ENCODE results near the gene CCDC18.
"Not testable (repeated sequence)": the region's sequence is repeated elsewhere in the genome, so short reads cannot be mapped to it uniquely, and the experiment has no call there.

CCDC18 gene, protein sequence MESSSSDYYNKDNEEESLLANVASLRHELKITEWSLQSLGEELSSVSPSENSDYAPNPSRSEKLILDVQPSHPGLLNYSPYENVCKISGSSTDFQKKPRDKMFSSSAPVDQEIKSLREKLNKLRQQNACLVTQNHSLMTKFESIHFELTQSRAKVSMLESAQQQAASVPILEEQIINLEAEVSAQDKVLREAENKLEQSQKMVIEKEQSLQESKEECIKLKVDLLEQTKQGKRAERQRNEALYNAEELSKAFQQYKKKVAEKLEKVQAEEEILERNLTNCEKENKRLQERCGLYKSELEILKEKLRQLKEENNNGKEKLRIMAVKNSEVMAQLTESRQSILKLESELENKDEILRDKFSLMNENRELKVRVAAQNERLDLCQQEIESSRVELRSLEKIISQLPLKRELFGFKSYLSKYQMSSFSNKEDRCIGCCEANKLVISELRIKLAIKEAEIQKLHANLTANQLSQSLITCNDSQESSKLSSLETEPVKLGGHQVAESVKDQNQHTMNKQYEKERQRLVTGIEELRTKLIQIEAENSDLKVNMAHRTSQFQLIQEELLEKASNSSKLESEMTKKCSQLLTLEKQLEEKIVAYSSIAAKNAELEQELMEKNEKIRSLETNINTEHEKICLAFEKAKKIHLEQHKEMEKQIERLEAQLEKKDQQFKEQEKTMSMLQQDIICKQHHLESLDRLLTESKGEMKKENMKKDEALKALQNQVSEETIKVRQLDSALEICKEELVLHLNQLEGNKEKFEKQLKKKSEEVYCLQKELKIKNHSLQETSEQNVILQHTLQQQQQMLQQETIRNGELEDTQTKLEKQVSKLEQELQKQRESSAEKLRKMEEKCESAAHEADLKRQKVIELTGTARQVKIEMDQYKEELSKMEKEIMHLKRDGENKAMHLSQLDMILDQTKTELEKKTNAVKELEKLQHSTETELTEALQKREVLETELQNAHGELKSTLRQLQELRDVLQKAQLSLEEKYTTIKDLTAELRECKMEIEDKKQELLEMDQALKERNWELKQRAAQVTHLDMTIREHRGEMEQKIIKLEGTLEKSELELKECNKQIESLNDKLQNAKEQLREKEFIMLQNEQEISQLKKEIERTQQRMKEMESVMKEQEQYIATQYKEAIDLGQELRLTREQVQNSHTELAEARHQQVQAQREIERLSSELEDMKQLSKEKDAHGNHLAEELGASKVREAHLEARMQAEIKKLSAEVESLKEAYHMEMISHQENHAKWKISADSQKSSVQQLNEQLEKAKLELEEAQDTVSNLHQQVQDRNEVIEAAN (N-terminal part only)

DNA sequence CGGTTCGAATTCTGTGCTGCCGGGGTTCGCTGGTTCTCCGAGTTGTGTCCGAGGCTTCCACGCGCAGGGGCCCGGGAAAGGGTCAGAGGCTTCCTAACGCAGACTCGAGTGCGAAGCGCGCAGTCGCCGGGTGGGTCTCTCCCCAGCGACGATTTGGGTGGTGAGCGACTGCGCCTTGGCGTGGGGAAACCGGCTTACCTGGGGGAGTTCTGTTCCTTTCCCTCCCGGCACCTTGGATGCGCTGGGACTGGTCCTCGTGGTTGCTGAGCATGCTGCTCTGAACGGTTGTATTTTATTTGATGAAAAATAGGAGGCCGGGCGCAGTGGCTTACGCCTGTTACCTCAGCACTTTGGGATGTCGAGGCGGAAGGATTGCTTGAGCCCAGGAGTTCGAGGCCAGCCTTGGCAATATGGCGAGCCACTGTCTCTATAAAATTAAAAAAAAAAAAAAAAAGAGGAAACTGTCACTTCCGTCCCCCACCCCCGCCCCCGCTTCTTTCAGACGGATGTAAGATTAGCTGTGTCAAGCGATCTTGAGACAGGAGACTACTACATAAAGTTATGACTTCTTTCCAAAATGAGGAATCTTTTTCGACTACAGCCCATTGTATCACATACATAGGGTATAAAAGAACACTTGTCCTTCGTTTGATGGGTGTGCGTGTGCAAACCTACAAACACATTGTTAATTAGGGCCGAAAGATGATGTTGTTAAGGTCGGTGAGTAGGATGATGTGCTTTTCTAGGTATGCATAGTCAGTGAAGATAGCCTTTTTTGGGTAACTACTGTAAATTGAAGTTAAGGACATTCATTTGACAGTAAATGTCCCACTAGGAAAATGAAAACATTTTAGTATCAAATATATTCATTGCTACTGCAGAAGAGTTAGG is at the start of gene CCDC18:
CCDC18 (plus strand) TSS at position 2 of the 891 bp plus-strand sequence. CDS start 2,638 bp downstream, outside the sequence.
- DNase-seq: peak; percentile 70

DNA sequence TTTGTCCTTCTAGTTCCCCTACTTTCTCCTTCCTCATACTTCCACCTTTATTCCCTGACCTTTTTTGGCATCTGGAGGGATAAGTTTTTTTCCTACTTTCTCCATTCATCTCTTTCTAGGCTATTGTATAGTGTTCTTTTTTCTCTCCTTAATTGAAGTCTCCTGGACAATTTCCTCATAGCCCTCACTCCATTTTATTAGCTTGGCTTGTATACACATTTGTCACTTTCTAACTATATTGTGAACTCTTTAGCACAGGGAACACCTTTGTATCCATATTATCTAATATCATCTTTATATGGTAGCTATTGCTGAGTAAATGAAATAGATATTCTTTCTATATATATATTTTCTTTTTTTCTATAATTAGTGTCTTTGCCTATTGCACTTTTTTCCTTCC is 47.9 kb upstream of the CCDC18 start:
- no peak for DNase-seq

DNA sequence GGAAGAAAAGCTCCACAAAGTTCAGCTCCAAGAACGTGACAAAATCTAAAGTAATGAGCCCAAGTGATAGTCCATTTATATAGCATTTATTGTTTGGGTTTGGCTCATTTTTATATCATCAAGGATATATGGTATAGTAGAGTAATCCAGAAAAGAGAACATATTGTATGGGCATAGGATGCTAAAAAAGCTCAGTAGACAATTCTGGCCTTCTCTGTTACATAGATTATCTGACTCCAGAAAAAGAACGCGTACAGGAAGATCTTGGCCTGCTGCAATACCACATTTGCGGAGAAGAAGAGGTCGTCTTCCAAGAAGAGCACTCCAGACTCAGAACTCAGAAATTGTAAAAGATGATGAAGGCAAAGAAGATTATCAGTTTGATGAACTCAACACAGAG is 44.1 kb upstream of the CCDC18 start:
- DNase-seq: no peak

DNA sequence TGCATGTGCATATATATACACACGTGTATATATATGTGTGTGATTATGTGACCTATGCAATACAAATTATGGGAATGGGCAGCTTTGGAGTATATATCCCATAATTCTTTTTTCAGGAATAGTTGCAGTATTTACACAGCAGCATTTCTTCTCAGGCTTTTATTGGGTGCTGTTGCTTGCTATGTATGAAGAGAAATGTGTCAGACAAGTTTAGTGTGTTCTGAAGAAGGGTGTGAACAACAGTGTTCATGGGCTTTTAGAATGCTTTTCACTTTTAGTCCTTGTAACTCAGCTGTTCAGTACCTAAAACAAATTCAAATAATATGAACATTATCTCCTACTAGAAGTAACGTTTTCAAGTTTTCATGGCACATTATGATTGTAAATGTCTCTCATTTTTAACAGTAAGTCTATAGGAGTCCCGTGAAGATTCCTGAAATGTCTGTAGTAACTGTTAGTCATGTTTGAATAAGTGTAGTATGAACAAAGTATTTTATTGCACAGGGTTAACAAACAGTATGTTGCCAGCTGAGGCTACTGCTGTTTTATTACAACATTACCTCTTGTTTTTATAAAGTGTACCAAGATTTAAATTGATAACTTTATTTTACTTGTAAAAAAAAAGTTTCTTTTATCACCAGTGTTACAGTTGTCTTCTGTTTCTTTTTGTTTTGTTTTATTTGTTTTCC is 42.8 kb upstream of the CCDC18 start:
- no peak for DNase-seq

DNA sequence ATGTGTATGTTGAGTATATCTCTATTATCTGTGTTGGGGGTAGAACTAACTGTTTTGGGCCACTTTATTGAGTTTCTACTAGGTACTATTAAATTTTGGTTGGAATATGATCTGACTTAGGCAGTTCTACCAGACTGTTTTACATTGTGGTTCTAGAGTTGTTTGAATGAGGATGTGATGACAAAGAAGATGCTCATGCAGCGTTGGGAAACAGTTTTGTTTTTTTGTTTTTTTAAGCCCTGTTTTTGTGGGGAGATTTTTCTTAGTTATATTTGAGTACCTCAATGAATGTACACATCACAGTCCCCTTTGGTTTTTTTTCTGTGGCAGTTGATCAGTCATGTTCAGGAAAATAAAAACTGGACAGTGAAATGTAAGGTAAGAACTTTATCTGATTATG is 40.4 kb upstream of the CCDC18 start:
- DNase-seq: no peak

DNA sequence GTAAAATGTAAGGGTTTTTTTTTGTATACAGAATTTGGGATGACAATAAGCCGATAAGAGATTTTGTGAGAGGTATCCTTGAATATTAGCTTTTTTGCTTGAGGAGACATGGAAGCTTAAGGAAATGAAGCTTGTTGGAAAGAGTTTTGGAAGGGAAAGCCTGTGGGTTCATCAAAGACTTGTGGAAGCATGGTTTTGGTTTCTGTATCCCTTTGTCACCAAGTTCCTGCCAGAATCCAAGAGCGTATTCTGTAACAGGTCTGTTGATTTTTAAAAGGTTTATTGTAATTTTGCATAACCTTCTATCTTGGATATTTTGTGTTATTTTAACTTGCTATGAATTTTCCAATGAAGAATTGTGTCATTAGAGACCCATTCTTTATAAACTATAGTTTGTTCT is 38.4 kb upstream of the CCDC18 start:
- no peak for DNase-seq

DNA sequence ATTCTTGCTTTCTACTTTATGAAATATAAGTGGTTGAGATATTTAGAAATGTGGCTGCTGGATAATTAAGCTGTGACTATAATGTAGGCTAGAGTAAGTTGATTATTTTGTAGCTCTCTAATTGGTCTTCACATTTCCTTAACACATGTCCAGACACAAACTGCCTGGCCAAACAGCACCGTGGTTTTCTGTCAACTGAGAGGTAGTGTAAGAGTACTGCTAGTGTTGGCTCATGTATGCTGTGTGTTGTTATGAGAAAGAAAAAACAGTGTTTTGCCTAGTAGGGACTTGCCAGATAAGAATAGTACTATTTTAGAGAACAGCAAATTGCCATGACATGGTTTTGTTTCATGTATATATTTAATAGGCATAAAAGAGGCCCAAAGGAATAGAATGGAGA is 37.4 kb upstream of the CCDC18 start:
- no peak for DNase-seq

DNA sequence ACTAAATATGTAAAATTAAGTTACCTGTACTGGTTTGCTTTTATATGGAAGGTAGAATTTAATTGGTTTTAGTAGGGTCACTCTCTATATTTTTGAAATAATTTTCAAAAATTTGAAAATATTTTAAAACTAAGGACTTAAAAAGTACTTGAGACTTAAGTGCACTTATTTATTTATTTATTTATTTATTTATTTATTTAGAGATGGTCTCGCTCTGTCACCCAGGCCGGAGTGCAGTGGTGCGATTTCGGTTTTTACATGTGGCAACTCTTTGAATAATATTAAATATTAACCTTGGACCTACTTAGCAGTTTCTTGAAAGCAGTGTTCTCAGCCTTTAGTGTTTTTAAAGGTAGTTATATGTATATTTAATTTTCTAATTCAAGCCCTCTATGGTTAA is 36.8 kb upstream of the CCDC18 start:
- no peak for DNase-seq

DNA sequence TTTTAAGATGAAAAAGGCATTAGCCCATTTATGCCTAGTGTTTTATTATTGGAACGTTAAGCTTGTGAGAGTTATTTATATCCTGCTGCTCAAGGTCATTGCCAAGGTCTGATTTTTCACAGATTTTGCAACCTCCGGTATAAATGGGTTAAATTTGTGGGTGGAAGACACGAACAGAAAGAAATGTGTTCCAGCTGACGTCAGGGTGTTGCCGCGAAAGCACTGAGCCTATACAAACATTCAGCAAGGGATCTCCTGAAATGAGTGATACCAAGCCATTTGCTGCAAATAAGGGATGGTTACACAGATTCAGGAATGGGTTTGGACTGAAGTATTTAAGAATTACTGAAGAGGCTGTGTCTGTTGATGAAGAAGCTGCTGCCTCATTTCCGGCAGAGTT is 32.5 kb upstream of the CCDC18 start:
- DNase-seq: no peak

DNA sequence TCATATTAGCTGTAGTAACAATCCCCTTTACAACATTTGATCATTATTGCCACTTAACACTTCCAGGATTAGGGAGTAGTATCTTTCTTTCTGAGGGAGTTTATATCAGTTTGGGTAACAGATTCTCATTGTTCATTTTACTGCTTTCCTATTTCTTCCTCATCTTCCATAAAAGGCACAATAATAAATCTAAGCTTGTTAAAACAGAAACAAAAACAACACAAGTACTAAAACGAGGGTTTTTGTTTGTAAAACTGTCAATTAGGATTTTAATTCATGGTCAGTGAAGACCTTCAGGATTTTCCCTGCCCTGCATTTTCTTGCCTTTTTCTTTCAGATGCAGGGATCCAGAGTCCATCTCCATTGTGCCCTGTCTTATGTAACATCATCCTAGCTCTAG is 29.8 kb upstream of the CCDC18 start:
- DNase-seq: no peak

DNA sequence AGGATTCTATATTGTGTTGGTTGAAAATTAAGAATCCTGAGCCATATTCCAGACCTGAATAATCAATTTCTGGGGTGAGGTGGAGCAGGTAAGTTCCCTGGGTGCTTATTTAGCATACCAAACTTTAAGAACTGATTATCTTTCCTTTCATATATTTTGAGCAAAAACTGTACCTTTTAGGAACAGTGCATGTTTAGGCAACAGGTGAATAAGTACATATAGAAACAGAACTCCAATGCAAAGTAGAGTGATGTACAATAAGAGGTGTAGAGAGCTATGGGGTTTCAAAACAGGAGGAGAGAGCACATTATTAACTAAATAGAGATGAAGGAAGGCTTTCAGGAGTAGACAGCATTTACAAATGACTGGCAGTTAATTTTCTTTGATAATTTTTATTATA is 29.1 kb upstream of the CCDC18 start:
- no peak for DNase-seq

DNA sequence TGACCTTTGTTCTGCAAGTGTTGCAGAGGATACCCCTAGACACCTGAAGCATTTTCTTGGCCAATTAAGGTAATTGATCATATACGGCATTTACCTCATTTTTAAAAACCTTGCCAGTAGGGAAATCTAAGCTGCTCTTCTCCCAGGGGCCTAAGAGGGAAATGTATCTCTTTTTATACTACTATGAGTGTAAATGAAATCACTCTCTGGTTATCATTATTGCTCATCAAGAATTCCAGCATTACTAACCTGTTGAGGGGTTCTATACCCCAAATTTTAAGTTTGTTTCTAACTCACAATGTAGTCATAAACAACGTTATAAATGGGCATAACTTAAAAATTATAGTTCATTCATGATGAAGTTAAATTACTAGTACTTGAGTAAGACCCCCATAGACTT is 27.7 kb upstream of the CCDC18 start:
- DNase-seq: no peak

DNA sequence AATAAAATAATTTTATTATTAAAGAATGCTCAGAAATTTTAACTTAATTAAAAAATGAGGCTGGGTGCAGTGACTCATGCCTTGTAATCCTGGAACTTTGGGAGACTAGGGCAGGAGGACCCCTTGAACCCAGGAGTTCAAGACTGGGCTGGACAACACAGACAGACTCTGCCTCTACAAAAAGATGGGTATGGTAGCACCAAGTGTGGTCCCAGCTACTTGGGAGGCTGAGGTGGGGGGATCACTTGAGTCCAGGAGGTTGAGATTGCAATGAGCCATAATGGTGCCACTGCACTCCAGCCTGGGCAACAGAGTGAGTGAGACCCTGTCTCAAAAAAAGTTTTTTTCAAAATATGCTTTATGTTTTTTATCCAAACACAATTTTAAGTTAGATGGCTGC is 25.6 kb upstream of the CCDC18 start:
- DNase-seq: no peak

DNA sequence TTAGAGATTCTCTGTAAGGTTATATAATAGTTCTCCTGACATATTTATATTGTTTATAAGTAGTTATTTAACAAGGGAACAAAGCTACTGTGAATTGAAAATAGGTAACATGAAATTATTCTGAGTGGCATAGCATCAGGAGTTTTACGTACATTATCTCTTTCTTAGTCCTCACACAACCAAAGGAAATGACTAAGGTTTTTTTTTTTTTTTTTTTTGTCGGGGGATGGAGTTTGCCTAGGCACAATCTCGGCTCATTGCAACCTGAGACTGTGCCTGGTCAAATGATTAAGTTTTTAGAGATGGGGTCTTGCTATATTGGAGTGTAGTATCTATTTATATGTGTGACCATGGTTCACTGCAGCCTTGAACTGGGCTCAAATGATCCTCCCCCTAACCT is 25.2 kb upstream of the CCDC18 start:
- no peak for DNase-seq

DNA sequence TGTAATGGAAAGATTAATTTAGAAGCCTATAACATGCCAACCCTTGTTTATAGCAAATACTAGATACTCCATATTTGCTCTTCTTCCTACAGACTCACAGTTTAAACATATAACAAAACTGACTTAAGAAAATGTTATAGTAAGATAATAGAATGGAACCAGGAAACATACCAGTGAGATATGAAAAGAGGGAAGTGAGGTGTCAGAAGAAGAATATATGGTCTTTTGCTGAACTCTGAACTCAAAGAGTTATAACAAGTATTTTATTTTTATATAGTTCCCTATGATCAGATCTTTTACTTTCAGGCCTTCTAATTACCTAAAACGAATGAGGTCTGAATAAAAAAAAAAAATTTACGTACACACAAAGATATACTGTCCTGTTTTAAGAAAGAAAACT is 21.2 kb upstream of the CCDC18 start:
- peak; percentile 13 for DNase-seq

DNA sequence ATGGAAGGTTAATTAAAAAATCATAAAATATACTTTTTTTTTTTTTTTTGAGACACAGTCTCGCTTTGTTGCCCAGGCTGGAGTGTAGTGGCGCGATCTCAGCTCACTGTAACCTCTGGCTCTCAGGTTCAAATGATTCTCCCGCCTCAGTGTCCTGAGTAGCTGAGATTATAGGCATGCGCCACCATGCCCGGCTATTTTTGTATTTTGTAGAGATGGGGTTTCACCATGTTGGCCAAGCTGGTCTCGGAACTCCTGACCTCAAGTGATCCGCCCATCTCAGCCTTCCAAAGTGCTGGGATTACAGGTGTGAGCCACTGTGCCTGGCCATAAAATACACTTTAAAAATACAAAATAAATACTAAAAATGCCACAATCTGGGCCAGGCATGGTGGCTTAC is 17.2 kb upstream of the CCDC18 start:
- DNase-seq: not testable (repeated sequence)

DNA sequence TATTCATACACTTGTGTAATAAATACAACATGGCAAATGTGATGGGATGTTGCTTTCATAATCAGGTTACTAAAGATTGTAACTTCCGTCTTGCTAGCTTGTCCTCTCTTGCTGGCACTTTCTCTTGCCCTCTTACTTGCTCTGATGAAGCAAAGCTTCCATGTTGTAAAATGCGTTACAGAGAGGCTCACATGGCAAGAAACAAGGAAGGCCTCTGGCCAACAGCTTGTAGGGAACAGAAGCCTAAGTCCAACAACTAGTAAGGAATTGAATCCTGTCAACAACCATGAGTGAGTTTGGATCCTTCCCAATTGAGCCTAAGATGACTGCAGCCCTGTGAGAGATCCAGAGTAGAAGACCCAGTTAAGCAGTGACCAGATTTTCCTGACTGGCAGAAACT is 15.7 kb upstream of the CCDC18 start:
- no peak for DNase-seq

DNA sequence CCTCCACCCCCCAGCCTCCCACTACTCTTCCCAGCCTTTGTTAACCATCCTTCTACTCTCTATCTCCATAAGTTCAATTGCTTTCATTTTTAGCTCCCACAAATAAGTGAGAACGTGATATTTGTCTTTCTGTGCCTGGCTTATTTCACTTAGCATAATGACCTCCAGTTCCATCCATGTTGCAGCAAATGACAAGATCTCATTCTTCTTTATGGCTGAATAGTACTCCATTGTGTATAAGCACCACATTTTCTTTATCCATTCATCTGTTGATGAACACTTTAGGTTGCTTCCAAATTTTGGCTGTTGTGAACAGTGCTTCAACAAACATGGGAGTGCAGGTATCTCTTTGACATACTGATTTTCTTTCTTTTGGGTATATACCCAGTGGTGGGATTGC is 14.6 kb upstream of the CCDC18 start:
- DNase-seq: not testable (repeated sequence)

DNA sequence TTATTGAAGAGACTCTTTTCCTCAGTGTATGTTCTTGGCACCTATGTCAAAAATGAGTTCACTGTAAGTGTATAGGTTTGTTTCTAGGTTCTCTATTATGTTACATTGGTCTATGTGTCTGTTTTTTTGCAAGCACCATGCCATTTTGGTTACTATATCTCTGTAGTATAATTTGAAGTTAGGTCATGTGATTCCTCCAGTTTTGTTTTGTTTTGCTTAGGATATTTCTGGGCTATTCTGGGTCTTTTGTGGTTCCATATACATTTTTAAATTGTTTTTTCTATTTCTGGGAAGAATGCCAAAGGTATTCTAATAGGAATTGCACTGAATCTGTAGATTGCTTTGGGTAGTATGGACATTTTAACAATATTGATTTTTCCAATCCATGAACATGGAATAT is 13.5 kb upstream of the CCDC18 start:
- DNase-seq: no peak

DNA sequence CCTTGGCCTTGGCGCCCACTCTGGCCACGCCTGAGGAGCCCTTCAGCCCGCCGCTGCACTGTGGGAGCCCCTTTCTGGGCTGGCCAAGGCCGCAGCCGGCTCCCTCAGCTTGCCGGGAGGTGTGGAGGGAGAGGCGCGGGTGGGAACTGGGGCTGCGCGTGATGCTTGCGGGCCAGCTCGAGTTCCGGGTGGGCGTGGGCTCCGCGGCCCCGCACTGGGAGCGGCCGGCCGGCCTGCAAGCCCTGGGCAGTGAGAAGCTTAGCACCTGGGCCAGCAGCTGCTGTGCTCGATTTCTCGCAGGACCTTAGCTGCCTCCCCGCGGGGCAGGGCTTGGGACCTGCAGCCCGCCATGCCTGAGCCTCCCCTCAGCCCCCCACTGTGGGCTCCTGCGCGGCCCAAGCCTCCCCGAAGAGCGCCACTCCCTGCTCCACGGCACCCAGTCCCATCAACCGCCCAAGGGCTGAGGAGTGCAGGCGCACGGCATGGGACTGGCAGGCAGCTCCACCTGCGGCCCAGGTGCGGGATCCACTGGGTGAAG is 10.3 kb upstream of the CCDC18 start:
- DNase-seq: not testable (repeated sequence)

DNA sequence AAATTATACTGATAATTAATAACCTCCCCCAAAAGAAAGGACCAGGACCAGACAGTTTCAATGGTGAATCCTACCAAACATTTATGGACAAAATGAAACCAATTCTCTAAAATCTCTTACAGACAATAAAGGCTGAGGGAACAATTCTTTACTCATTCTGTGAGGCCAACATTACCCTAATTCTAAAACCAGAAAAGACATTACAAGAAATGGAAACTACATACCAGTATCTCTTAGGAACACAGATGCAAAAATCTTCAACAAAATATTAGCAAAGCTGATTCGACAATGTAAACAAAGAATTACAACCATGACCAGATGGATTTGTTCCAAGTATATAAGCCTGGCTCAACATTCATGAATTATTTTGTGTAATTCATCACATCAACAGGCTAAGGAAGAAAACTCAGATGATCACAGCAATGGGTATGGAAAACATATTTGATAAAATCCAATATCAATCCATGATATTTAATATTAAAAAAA is 8.9 kb upstream of the CCDC18 start:
- no peak for DNase-seq

Data from MV-4-11 (cell line).